Midbrain (tissue), 1 donor: ENCODE measurements around the gene ZNF740.

Experiments
- DNase-seq: peaks from one replicate; lab custom pipeline; 2025; lab: John Stamatoyannopoulos, UW

ZNF740 gene

GRCh38 chr12:53227836-53228235 lies 47.3 kb downstream of the ZNF740 start:
- no peak for DNase-seq

DNA sequence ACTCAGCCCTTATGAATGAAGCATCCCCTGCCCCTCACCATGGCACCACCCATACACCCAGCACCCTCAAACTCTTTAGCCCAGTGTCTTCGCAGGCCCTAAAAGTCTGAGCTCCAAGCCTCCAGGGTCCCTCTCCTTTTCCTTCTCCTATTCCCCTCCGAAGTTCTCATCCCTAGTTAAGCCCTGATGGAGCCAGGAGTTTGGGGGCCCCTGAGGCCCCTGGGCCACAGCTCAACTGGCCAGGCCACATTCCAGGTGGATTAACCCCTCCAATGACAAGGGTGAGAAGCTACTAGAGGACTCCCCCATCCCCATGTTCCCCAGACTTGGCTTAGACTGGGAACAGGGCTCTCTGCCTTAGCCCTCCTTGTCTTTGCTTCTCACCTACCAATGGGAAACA lies 48.9 kb downstream of the ZNF740 start:
- no peak for DNase-seq

DNA sequence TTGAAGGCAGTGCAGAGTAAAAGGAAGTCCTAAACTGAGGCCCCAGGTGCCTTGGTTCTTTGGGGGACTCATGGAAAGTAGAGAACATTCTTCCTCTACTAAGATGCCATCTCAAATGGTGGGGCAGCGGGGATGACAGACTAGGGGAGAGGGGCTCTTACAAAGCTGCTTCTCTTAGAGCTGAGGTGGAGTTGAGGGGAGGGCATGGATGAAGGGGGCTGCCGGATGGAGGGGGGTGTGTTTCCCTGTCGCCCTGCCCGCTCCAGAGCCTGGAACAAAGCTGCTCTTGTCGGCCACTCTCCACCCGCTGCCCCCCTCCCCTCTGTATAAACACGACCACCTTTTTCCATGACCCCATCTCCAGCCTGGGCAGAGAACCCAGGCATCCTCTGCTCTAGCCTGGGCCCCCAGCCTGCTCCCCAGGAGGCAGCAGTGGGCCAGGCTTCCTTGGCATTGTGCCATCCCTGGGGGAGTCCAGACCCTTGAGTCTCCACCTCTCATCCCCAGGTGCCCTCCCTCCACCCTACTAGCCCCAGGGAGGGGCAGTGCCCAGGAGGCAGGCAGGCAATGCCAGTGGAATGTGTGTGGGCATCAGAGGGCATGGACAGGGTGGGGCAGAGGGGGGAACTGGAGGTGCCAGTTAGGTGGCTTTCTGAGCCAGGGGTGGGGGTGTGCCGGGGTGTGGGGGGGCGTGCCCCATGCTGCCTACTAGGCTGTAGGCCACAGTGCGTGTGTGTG lies 49.8 kb downstream of the ZNF740 start:
- no peak for DNase-seq

DNA sequence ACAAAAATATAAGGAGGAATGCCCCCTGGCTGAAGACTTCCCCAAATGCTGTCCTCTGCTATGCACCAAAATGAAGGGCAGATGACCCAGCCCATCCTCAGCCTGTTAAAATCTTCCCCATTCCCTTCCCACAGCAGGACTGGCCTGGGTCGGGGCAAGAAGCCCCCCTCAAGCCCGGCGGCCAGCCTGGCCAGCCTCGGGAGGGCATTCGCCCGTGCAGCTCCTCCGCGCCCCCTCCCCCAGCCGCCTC lies 51.1 kb downstream of the ZNF740 start:
- no peak for DNase-seq

DNA sequence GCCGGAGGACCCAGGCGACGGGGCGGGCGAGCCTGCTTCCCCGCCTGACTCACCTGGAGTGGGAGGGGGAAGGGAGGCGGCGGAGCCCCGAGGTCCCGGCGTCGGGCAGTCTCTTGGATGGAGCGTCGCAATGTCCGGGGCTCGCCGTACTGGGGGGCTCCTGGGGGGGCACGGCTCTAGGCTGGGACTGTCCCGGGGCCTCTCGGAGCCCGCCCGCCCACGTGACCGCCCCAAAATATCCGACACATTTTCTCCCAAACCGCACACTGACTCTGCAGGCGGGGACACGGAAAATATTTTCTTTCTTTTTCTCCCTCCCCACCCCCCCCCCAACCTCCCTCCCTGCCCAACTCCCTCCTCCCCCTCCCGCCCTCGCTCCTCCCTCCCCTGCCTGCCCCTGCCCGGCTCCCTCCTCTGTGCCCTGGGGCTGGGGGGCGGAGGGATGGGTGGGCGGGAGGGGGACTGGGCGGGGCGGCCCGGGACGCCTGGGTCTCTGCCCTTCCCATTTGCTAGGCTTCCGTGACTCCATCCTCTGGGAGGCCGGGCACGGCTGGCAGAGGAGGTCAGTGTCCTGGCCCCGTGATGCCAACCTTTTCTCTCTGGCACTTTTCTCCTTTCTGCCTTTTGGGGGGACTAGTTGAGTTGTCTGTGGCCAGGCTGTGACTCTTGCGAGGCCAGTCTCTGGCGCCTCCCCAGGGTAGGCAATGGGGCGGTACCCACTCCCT lies 51.6 kb downstream of the ZNF740 start, which contains the start of gene RARG:
RARG (minus strand) TSS at position 289 of the 725 bp plus-strand sequence. CDS start 4,664 bp downstream, outside the sequence.
- peak; percentile 43 for DNase-seq

DNA sequence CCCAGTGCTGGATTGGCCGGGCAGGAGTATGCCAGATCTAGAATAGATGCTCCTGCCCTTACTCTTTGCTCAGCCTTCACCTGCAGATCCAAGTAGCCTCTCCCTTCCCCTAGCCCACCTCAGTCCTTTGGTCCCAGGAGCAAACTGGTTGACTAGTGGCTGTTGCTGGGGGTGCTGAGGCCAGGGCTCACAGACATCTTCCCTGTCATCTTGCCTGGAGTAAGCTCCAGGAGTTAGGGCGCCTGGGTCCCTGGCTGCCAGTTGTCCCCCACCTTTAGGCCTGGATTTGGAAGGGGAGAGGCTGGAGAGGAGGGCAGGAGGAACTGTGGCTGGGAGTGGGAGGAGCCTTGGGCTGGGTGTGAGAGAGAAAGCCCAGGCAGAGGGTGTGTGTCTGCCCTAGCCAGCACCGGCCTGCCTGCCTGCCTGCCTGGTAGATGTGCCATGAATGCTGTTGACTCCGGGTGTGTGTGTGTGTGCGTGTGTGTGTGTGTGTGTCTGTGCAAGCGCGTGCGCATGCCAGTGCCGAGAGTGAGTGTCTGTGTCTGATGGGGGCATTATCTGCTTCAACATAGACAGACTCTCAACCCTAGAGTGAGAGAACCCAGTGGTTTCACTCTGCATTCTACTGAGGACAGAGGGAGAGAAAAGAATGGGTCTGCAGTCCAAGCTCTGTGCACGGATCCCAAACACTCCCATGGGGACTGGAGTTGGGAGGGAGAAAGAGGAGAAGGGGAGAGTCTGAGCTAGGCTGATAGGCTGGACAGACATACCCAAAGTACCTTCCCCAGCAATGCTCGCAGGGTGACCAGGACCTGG lies 52.3 kb downstream of the ZNF740 start:
- DNase-seq: peak; percentile 33

- no peak for DNase-seq
Observed at GRCh38 chr12:53233671-53234121, 53.2 kb downstream of the ZNF740 start.

GRCh38 chr12:53234271-53234914 lies 53.9 kb downstream of the ZNF740 start:
- no peak for DNase-seq

DNA sequence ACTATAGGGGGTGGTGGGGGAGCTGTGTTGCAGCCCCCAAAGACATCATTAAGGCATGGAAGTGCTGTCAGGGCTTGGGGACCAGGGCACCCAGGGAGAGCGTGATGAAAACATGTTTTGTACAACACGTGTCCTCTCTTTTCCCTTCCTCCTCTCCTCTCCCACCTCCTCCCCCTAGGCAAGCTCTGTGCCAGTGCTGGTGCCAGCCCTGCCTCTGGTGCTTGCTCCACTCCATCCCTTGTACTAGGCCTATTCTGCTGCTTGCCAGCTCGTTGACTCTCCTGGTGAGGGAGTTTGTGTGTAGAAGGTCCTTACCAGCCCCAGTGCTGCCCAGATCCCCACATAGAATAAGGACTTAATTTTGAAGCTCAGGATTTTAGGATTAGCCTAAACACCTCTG lies 54.6 kb downstream of the ZNF740 start:
- DNase-seq: no peak

DNA sequence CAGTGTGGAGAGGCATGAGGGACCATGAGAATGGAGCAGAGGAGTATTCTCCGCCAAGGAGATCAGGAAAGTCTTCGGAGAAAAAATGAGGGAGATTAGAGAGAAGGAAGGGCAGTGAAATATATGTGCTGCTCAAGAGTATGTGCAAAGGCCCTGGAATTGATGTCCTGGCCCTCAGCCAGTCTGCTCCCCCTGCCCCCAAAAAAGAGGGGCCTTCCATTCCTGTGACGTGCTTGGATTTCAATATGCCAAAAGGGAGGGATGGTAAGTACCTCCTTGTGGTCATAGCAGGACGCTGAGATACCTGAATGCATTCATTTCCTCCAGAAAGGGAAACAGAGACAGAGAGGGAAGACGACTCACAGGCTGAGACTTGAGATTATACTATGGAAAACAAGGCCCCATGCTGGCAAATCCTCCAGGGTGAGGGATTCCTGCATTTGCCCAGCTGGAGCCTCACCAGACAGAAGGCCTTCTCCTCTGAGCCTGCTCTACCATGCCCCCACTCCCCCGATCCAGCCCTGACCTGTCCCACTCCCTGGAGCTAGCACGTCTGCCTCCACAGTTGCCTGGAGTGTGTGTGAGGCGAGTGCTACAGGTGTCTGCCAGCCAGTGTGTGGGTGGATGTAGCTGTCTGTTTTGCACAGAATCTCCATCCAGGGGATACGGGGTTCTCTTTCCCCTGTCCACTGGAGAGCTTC lies 55.4 kb downstream of the ZNF740 start:
- DNase-seq: no peak

- DNase-seq: no peak
Observed at GRCh38 chr12:53236443-53237111, 56.1 kb downstream of the ZNF740 start.

- DNase-seq: no peak
Observed at GRCh38 chr12:53239643-53240258, 59.2 kb downstream of the ZNF740 start.

GRCh38 chr12:53241623-53242412 lies 61.3 kb downstream of the ZNF740 start:
- DNase-seq: no peak

DNA sequence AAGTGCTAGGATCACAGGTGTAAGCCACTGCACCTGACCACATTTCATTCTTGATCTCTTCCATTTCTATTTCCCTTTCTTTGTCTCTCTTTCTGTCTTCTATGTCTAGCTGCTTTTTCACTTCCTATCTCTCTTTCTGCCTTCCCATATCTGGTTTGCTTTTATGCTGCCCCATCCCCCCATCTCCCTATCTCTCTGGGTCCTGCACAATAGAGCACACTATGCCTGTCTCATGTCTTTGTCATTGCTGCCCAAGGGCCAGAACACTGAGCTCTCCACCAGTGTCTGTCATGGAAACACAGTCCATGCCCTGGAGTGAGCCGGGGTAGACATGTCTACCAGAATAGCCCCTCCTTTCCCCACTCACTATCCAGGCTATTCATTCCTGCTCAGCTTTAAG lies 63.8 kb downstream of the ZNF740 start:
- no peak for DNase-seq
